GM12892 (cell line): ENCODE measurements around the gene MBLAC1.

Source experiments
- POLR2A ChIP-seq: IDR thresholded peaks from 2 replicates; pipeline ENCODE4 v1.6.1; 2011; ENCODE audit warnings: low read depth, low read length, control low read depth
- POLR2AphosphoS5 ChIP-seq: IDR thresholded peaks from 2 replicates; pipeline ENCODE4 v1.6.1; 2011; ENCODE audit warnings: low read depth, low read length, control low read depth

GRCh38 chr7:100169147-100169850, 42.5 kb downstream of the MBLAC1 start:
- TF ChIP-seq POLR2A (no peak), POLR2AphosphoS5 (no peak)
